ENCODE results near the gene SRSF8.

The SRSF8 gene

DNA sequence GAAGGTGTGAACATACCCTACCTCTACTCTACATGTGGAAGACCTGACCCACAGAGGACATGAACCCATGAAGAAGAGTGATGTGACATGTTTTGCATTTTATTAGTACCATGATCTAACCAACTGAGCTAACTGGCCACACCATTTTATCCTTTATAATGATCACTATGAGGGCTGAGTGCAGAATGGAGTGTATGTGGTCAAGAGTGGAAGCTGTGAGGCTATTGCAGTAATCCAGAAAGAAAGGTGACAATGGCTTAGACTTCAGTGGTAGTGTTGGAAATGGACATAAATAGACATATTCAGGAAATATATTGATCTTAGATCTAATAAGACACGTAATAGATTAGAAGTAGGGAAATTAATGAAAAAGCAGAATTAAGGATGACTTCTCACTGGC, 3.8 kb downstream of the SRSF8 start:
- DNase-seq = no peak

DNA sequence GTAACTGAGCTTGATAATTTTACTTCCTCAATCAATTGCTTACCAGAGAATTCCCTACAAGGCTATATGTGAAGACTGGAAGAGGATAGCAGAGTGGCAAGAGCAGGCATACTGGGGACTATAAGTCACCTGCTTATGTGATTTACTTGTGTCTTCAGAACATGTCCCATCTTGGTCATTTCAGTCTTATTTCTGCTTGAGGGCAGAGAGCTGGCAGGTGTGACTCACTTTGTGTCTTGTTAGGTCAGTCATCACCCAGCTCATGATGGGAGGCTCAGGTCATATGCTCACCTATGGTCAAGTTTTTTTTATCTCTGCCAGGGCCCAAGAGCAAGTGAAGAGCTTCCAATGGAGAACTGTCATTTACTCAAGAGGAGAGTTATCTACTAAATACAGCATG, 6.2 kb downstream of the SRSF8 start:
- no peak for DNase-seq

DNA sequence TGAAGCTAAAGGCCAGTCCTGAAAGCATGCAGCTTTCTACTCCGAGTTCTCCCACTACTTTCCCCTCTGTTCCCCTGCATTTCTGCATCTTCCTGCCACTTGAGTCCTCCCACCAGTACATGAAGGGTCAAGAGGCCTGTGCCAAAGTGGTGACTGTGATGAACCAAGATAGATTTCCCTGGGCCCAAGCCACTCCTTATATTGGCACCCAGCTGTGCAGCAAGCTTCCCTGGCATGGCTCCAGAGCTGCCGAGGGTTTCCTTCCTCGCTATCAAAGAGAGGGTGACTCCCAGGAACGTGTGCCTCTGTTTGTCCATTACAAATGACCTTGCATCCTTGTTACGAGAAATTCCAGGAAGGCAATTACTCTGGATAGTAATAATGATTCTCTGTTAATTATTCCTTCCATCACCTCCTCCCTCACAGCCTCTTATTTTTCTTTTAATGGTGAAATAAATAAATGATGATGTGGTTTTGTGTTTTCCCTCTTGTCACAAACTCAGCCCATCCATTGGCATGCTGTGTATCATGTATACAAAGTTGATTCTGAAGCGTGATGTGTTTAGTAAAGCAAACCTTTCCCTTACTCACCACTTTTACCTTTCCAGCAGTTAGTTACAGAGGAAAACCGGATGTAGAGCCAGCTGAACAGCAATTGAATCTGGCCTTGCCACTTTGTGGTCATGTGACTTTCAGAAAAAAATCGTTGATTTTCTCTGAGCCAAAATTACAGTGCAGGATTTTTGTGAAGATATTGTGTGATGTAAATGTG, 8.3 kb downstream of the SRSF8 start:
- DNase-seq = peak; percentile 68

DNA sequence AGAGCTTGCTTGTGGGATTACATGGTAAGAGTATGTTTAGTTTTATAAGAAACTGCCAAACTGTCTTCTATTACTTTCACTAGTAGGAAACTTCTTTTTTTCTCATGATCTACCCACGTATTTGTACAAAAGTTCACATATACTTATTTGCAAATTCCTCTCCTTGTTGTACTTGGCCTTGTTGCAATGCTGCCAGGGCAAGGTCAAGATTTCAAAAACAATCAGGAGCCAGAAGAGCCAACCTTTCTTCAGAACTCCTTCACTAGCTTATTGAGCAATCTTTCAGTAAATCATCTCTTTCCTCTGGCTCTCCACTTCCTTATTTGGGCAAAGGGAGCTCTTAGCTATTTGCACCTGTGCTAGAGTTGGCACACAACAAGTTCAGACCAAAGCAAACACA, 9.7 kb downstream of the SRSF8 start:
- peak; percentile 82 for DNase-seq

DNA sequence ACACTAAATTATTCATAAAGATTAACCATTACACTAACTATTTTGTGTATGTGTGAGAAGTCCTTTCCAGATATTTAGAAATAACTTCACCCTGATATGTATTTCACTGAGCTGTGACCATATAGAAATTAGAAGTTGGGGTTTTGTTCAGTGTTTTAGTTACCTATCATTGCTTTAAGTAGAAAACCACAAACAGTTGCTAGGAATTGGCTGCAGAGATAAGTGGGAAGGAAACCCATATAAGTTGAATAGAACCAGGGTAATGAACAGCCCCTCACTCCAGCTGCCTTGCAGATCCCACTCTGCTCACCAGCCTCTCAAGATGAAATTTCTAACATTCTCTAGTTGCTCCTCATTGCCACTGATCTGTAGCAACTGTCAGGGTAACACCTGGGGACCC, 10.3 kb downstream of the SRSF8 start:
- no peak for DNase-seq

DNA sequence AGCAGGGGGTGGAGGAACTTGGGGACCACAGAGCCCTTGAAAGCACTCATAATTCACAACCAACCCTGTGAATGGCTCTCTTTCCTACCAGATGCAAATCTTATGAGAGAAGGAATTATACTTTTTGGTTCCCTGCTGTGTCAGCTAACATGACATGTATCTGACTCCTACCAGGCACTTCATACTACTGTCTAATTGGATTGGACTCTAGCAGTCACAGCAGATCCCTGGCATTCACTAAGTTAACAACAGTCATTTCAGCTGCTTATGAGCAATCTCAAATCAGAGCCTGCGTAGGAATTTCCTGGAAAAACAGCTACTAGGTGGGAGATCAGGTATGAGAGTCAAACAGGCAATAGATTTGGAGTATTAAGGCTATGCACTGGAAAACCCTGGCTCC, 11.8 kb downstream of the SRSF8 start:
- peak; percentile 76 for DNase-seq

DNA sequence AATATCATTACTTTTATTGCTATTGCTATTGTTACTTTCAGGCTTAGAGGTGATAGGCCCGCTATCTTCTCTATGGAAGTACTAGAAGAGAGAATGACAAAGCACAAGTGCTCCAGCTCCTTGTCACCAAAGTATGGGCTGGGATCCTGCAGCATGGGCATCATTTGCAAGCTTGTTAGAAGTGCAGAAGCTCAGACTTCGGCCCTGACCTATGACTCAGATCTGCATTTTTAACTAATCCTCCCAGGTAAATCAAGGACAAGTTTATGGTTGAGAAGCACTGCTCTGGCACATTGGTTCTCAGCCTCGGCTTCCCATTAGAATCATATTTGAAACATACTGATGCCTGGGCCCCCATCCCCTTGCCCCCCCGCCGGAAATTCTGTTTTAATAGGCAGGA, 14.3 kb downstream of the SRSF8 start:
- no peak for DNase-seq

DNA sequence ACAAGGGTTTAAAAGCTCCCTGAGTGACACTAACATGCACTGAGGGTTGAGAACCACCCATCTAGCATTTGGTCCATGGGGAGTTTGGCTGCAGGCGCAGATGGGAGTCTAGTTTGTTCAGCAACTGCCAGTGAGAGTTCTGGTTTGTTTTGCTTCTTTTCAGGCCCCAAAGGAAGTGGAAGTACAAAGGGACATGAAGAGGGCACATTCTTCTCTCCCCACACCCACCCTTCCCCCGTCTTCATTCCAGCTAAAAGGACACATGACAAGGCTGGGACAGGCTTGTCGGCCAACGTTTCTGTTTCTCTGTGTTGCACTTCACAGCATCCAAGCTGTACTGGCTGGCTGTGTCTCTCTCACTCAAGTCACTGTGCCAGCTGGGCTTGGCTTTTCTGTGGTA, 14.7 kb downstream of the SRSF8 start:
- DNase-seq = no peak

DNA sequence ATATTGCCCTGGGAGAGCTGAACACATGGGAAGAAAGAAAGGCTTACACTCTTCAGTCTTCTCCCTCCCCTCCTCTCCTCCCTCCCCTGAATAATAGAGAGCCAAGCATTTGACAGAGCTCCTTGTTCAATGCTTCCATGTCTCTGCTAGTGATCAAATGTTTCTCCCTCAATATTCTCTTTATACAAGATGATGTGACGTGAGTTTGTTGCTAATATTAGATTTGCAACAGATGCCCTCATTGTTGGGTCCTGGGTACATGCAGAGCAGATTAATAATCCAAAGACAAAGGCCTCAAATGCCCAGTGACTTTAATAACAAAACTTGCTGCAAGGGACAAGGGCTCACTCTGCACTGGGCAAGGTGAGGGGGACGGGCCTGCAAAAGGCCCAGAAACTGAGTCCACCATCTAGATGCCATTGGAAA, 15.9 kb downstream of the SRSF8 start:
- no peak for DNase-seq

DNA sequence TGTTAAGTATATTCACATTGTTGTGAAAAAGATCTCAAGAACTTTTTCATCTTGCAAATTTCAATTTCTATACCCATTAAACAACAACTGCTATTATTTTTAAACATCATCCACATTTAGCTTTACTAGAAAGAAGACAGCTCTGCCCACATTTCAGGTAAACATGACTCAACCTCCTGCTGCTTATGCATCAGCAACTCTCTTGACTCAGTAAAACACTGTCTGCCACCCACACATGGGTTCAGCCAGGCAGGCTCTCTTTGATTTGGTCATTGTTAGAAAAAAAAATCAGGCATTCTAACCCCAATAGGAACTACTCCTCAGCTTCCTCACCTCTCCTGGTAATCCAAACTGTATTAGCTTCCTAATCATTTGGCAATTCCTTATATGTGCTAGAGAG, 17.8 kb downstream of the SRSF8 start:
- DNase-seq = peak; percentile 86

DNA sequence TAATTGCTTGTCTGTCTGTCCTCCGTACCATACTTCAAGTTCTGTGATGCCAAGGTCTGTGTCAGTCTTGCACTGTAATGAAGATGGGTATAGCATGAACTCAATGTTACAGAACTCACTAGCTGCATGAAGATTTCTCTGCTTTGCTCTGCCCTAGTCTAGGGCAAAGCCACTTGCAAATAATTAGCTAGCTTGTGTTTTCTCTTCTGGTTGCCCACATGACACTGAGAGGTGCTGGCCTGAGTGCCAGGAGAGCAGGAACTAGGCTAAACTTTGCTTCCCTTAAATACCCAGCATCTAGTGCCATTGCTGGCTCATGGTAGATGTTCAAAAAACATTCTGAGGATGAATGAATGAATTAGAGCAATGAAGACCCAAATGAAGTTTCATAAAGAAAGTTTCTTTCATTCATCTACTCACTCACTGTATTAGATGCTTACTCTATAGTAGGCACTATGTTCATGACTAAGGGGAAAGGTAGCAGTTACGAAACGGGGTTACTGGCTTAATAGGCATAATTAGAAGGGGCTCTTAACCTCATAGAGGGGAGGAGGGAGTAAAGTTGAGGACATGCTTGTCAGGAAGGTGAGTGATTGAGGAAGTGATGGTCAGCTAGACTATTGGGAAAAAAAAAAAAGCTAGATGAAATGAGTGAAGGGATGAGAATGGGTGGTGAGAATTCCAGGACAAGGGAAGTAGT, 18.5 kb downstream of the SRSF8 start:
- DNase-seq = peak; percentile 67

DNA sequence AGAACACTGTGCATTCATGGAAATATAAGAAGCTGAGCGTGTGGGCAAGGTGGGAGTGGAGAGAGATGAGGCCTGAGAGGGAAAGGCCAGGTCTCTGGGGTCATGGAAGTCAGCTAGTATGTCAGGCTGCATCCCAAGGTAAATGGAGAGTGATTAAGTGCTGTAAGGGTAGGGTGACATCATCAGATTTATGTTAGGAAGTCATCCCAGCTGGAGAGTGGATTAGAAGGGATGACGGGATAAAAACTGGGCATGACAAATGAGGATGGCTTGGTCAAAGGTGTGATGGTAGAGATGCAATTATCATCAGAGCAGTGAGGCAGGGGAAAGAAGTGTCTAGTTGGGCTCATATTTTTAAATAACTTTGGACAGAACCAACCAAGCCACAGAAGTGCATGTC, 19.4 kb downstream of the SRSF8 start:
- DNase-seq = no peak

DNA sequence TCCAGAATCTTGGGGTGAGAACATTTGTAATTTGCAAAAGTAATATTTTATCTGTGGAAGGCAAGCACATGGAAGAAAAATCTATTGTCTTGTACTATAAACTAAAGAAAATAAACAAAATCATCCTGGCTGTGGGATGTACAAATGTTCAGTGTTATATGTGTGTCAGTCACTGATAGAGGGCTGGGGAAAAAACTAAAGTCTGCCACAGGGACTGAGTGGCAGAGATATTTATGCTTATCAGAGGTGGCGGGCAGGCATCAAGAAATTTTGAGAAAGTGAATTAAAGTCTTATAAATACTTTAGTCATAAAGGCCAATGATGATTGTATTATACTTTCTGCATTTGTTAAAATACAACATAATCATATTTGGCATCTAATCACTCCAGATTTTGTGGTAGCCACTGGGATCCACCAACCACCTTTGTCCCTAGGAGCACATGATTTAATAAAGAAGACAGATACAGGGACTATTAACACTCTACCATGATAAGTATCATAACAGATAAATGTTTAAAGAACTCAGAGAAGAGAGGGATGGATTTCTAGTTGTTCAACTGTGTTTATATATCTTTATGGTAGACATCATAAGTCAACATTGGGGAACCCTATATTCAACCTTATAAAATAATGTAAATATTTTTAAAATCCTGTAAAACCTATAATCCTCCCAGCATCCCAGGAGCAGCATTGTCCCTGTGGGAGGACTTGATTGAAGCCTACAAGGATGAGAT, 20.3 kb downstream of the SRSF8 start:
- DNase-seq = no peak

DNA sequence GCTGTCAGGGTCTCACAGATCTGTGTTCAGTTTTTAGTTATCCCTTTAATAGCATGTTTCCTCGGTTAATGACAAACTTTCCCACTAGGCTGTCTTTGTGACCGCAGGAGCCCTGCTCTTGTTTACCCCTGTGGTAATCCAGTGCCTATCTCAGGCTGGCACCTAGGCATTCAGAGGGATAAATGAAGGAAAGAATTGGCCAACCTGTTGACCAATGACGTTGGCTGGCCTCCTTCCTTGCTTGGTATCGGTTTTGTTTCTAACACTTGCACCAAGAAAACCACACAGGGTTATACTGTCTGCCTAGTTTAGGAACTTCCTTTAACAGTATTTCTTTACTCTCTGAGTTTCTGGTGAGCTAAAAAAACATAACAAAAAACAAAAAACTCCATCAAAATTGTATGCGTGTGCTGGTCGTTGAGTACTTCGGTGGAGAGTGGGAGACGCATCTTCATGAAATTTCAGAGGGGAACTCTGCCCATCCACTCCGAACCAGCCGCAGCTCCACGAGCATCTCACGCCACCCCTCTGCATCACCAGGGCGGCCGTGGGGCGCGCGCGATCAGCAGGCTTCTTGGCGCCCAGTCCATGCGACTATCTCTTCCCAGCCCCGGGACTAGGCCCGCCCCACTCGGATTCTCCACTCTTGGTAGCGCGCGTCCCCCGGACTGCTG, 22.4 kb downstream of the SRSF8 start:
- peak; percentile 39 for DNase-seq

DNA sequence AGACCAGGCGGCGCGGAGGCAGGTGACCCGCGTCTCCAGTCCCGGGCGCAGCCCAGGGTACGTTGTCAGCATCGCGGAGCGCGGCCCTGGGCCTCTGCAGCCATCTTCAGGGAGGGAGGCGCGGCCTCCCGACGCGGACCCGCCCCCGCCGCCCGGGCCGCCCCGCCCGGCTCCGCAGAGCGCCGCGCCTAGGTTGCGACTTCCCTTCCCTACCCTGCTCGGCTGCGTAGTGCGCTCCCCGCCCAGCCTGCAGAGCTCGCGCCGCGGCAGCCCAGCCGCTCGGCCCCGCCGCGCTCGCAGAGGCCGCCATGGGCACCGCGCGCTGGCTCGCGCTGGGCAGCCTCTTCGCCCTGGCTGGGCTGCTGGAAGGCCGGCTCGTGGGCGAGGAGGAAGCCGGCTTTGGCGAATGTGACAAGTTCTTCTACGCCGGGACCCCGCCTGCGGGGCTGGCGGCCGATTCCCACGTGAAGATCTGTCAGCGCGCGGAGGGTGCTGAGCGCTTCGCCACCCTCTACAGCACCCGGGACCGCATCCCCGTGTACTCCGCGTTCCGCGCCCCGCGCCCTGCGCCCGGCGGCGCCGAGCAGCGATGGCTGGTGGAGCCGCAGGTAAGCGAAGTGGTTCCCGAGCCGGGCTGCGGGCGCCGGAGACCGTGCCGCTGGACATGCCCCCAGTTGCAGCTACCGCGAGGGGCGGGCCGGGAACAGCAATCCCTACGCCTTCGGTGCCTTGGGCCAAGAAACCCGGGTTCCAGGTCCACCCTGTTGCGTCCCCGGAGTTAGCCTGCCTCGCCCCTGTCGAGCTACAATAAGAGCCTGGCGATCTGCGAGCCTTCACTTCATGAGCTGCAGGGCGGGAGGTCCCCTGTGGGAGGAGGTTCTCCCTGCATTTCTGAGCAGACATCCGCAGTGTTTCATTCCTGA, 23.2 kb downstream of the SRSF8 start, which contains the start of gene ENDOD1:
Gene ENDOD1 (plus strand): TSS at position 227 of the 923 bp plus-strand sequence. CDS start 82 bp downstream, at position 309.
- DNase-seq = peak; percentile 64

DNA sequence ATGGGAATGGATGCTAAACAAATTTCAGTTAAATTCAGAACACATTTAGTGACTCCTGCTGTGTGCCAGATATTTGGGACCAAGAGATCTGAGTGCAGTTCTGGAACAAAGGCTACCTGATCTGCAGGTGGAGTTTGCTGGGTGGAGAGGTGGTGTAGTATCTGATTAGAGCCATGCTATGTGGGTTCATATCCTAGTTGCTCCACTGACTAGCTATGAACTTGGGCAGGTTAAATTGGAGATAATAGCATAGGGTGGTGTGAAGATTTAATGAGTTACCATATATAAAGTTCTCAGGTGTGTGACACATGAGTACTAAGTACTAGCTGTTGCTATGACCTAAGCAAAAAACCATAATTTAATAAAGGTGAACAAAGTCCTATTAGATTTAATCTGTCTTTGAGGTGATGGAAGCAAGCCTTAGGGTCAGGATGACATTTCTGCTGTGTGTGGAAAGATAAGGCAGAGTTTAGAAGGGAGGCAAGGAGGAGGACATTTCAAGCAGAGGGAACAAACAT, 25.0 kb downstream of the SRSF8 start:
- no peak for DNase-seq

DNA sequence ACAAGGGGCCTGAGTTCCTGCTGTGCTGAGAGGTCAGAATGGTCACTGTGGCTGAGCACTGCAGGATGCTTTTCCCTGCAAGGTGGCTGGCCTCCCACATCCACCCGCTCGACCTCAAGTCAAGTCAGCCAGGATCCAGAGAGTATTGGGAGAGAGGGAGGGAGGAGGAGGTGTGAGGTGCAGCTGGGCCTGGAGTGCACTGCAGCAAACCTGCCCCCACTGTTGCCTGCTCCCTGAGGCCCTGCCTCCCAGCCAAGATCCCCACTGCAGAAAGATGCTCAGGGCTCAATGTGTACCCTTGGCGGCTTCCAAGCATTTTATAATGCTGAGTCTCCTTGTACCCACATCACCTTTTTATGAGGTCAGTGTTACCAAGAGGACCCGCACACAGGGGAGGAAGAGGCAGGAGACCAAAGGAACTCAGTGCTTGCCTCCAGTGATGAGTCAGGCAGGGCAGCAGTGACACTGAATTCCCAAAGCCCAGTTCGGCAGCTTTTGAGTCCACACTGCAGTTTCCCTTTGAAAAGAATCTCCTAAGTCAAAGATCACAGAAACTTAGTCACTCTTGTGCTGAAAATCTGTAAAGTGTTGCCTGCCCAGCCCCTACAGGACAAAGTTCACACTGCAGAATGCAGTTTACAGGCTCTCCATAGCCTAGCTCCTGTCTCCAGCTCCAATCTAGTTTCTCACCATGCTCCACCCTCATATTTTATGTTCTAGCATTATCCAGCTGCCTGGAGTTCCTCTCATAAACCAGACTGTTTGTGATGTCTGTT, 26.0 kb downstream of the SRSF8 start:
- DNase-seq = peak; percentile 82

DNA sequence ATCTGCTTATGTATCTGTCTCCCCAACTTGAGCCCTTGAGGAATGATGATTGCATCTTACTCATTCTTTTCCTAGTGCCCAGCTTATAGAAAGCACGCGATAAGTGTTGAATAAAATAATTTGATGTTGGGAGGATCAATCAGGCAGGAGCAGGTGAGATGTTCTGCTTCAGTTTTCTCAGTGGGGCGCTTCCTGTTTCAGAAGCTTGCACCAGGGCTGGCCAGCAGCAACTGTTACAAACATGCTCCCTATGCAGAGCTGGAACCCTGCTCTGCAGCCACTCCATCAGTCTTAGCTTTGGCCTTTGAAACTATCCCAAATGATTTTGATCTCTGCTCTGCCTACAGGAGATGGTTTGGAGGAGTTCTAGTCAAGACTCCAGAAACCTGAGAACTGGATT, 26.8 kb downstream of the SRSF8 start:
- DNase-seq = no peak

DNA sequence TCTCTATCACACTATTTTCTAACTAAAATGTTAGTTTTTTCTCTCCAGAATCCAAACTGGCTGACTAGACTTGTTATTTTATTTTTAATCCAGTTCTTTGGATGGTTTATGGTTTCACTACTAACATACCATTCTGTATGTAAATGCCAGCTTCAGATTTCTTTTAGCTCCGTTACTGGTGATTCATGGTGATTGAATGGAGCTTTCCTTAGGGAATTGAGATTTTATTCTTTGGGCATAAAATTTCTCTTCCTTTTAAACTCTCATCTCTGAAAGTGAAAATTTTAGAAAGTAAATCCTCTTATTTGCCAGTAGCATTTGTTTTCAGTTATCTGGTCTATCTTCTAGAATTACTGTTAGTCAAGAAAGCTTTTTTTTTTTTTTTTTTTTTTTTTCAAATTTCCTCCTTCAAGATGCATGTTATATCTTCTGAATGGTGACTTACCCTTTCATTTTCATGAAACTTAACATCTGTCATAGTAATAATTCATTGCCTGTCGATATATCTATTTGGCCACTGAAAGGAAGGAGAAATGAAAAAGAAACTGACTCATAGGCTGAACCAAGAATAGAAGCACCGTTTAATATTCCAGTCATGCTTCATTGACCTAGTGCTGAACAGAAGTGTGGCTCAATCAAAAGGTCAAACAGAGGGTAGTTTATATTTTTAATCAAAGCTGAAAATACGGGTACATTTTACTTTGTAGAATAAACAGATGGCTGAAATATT, 29.3 kb downstream of the SRSF8 start:
- peak; percentile 62 for DNase-seq

DNA sequence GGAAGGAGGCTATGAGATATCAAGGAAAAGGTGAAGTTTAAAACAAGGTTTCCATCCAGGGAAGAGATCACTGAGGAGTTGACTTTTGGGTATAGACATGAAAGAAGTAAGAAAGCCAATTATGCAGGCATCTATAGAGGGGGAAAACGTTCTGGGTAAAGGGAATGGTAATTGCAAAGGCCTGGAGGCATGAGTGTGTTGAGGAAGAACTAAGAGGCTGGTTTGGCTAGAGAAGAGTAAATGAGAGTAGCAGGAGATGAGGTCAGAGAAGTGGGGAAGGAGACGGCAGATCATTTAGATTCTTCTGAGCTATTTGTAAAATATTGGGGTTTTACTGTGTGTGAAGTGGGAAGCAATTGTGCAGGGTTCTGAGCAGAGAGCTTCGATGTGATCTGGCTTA, 30.5 kb downstream of the SRSF8 start:
- no peak for DNase-seq
